NOMO-1 (cell line): Measurements from ENCODE around the gene AOPEP.

ENCODE experiments used
- DNase-seq, 2 experiments: peaks; one replicate each; lab custom pipeline; 2025; ENCODE audit not compliant: unreplicated experiment in 2 of 2; lab: John Stamatoyannopoulos, UW

The AOPEP gene

GRCh38 chr9:94726495-94727191, at the start of gene AOPEP:
TSS of gene AOPEP (plus strand) at chr9:94726699. CDS start at chr9:94759784, 33,085 bp downstream.
- peak; percentile 94 to 98 for DNase-seq

GRCh38 chr9:94677929-94678328, 48.6 kb upstream of the AOPEP start:
- no peak for DNase-seq

GRCh38 chr9:94679587-94679986, 46.9 kb upstream of the AOPEP start:
- DNase-seq: no peak

- DNase-seq: no peak
These were observed 46.5 kb upstream of the AOPEP start for GRCh38 chr9:94680020-94680419.

GRCh38 chr9:94680621-94681020, 45.9 kb upstream of the AOPEP start:
- DNase-seq: no peak

- DNase-seq: peak; percentile 18 to 59
These were observed 45.0 kb upstream of the AOPEP start for GRCh38 chr9:94681508-94681907.

- no peak for DNase-seq
These were observed 41.1 kb upstream of the AOPEP start for GRCh38 chr9:94685359-94685758.

- DNase-seq: no peak
These were observed 39.0 kb upstream of the AOPEP start for GRCh38 chr9:94687451-94687850.

- no peak for DNase-seq
These were observed 36.2 kb upstream of the AOPEP start for GRCh38 chr9:94690344-94690743.

GRCh38 chr9:94692601-94693000, 33.9 kb upstream of the AOPEP start:
- no peak for DNase-seq

- DNase-seq: no peak
These were observed 32.9 kb upstream of the AOPEP start for GRCh38 chr9:94693485-94694204.

- no peak for DNase-seq
These were observed 30.0 kb upstream of the AOPEP start for GRCh38 chr9:94696545-94696944.

- DNase-seq: no peak
These were observed 28.4 kb upstream of the AOPEP start for GRCh38 chr9:94697972-94698581.

GRCh38 chr9:94699715-94700373, 26.7 kb upstream of the AOPEP start:
- no peak for DNase-seq

- DNase-seq: no peak
These were observed 26.1 kb upstream of the AOPEP start for GRCh38 chr9:94700445-94700844.

- no peak for DNase-seq
These were observed 22.9 kb upstream of the AOPEP start for GRCh38 chr9:94703488-94704140.

GRCh38 chr9:94705162-94705702, 21.3 kb upstream of the AOPEP start:
- DNase-seq: no peak

- no peak for DNase-seq
These were observed 19.6 kb upstream of the AOPEP start for GRCh38 chr9:94706922-94707321.

- DNase-seq: no peak
These were observed 12.9 kb upstream of the AOPEP start for GRCh38 chr9:94713436-94714215.

GRCh38 chr9:94714494-94714893, 12.0 kb upstream of the AOPEP start:
- DNase-seq: no peak
